ENCODE results near the gene FRZB. TPM values are rescaled to one million over a fixed set of nuclear protein-coding genes. Genes with fewer than 3 reads are reported as not detected.
"Not testable (repeated sequence)": the region's sequence is repeated elsewhere in the genome, so short reads cannot be mapped to it uniquely, and the experiment has no call there.

The FRZB gene
- polyA plus RNA-seq, 5 donors, result 2.3 to 4.0 (median 2.6) TPM

GRCh38 chr2:182891611-182892010 is 25.2 kb upstream of the FRZB start:
- DNase-seq, result no peak

- no peak for DNase-seq
These were observed 24.4 kb upstream of the FRZB start for GRCh38 chr2:182890773-182891378.

- DNase-seq, result no peak
These were observed 23.9 kb upstream of the FRZB start for GRCh38 chr2:182890305-182890704.

GRCh38 chr2:182887753-182888415 is 21.4 kb upstream of the FRZB start:
- DNase-seq, result no peak

GRCh38 chr2:182887093-182887492 is 20.7 kb upstream of the FRZB start:
- no peak for DNase-seq

- no peak for DNase-seq
These were observed 19.3 kb upstream of the FRZB start for GRCh38 chr2:182885771-182886170.

GRCh38 chr2:182883451-182883850 is 17.0 kb upstream of the FRZB start:
- DNase-seq, result no peak

- not testable (repeated sequence) for DNase-seq
These were observed 13.7 kb upstream of the FRZB start for GRCh38 chr2:182880100-182880499.

- not testable (repeated sequence) for DNase-seq
These were observed 10.2 kb upstream of the FRZB start for GRCh38 chr2:182876653-182877052.

GRCh38 chr2:182870227-182870626 is 3.8 kb upstream of the FRZB start:
- no peak for DNase-seq

- no peak for DNase-seq
These were observed 1.8 kb upstream of the FRZB start for GRCh38 chr2:182868054-182868796.

GRCh38 chr2:182867426-182868053 is 1.1 kb upstream of the FRZB start:
- DNase-seq, result no peak

GRCh38 chr2:182866095-182866460 is 359 bp downstream of the FRZB start:
- no peak for DNase-seq

- DNase-seq, result no peak
These were observed 1.4 kb downstream of the FRZB start for GRCh38 chr2:182864949-182865570.

- DNase-seq, result no peak
These were observed 2.8 kb downstream of the FRZB start for GRCh38 chr2:182863642-182864041.

GRCh38 chr2:182862091-182862490 is 4.3 kb downstream of the FRZB start:
- no peak for DNase-seq

- no peak for DNase-seq
These were observed 5.6 kb downstream of the FRZB start for GRCh38 chr2:182860858-182861257.

- no peak for DNase-seq
These were observed 7.8 kb downstream of the FRZB start for GRCh38 chr2:182858671-182859070.

GRCh38 chr2:182855376-182855775 is 11.1 kb downstream of the FRZB start:
- DNase-seq, result no peak

- no peak for DNase-seq
These were observed 11.9 kb downstream of the FRZB start for GRCh38 chr2:182854375-182855105.

- DNase-seq, result no peak
These were observed 13.6 kb downstream of the FRZB start for GRCh38 chr2:182852801-182853200.

- DNase-seq, result no peak
These were observed 14.3 kb downstream of the FRZB start for GRCh38 chr2:182852090-182852489.
